ENCODE results near the gene MEOX2.

Gene MEOX2

DNA sequence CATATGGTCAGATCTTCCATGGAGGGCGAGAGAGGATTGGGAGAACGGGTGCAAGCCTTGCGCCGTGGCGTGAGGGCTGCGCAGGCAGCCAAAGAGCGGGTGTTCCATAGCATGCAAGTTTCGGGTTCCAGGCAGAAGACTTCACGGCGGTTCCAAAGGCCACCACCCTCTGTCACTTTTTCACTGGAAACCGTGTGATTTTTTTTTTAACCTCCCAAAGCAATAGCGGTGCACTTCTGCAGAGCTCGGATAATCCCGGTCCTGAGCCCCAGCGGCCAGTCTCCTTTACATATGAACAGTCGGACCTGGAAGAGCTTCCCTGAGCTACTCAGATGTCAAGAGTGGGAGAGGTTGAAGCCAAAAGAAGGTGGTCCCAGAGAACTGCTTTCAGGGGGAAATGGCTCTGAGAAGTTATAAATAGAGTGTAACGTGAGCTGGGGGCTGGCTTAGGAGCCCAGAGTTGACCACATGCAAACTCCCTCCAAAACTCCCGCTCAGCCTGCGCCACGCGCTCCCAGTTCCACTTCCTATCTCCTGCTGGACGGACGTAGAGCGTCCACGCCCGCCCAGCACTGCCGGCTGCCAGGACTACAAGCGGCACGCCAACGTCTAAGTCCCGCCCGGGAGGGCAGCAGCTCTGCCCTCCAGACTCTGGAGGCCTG, at the start of gene MEOX2:
Gene MEOX2, minus strand, starts transcription at position 389 of the 662 bp plus-strand sequence. Its CDS starts 281 bp downstream, at position 108.
- DNase-seq (ENCODE audit: low read depth) = peak; percentile 55

DNA sequence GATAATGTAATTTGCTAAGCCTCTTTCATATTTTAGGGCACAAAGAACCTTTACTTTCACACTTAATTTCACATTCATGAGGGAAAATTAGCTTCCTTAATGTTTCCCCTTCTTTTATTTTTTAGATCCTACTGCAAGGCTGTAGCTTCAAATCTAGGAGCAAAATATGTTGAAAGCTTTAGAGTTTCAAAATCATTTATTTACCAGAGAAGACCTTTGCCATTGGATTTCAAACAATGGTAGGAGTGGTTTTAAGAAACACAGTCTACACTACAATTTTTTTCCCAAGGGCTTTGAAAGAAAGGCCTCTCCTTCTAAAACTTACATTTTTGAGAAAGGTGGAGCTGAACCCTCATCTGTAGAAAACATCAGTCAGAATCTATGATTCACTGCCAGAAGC, 43.3 kb upstream of the MEOX2 start:
- no peak for DNase-seq (ENCODE audit: low read depth)

DNA sequence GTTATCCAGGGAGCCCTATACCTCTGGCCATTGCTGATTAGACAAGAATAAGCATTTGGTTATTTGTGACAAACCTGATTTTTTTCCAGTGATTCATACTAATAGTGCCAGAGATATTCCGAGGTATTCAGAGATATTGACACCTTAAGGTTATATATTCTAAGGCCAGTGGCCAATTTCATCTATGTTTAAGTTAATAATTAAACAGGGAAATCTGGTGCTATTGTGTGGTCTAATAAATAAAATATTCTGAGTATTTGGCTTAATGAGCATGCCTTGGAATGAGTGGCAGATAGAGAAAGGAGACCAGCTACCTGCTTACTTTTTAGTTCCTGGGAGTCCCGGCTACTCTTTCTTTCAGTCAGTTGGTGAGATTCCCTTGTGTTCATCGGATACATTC, 38.6 kb upstream of the MEOX2 start:
- DNase-seq (ENCODE audit: low read depth) = no peak

DNA sequence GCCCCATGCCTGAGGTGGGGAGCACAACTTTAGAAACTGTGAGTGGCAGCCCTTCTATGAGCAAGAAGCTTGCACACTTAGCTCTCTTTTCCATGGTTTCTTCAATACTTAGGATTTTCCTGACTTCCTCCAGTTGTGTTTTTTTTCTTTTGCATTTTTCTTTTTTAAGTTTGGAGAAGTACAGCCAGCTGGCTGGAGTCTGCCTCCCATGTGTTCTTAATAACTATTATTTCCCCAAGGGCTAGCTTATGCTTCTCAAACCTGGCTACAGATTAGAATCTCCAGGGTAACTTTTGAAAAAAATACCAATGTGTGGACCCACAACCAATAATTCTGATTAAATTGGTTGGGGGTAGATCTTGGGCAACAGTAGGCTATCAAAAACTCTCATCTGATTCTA, 37.4 kb upstream of the MEOX2 start:
- DNase-seq (ENCODE audit: low read depth) = peak; percentile 51

DNA sequence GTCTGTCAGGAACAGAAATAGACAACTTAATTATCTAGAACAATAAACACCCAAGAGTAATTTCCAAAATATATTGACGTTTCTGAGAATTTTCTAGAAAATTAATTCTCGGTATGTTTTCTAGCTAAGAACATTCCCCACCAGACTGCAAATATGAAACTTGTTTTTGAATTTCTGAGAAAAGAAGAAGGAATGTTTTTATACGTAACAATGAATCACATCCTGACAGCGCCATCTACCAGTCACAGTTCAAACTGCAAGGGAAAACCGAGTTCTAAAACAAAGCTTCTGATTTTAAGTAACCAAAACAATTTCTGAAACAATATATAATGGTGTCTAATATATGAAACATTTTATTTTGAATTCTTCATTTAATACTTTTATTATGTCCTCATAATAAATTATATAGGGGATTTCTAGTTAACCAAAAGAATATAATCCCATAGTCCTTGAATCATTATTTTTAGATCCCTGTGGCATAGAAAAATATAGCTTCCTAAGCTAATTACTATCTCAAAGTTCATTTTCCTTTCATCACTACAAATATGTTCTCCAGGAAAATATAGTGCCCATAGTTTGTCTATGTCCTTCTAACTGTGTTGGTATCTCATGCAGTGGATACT, 34.5 kb upstream of the MEOX2 start:
- DNase-seq (ENCODE audit: low read depth) = peak; percentile 42

DNA sequence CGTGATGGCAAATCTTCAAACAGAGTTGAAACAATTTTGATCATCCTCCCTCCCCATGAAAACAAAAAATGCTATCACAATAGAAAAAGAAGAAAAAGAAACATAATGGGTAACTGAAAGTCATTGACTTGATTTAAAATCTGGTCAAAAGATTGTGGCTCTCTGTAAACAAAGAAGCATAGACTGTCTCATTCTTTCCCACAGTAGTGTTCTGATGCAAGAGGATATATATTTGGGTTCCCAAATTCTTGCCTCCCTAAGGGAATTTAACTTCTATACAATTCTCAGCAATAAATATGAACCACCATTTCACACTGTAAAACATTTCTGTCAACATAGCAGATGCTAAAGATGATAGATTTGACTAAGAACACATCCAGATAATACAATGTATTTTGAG, 32.8 kb upstream of the MEOX2 start:
- DNase-seq (ENCODE audit: low read depth) = no peak

DNA sequence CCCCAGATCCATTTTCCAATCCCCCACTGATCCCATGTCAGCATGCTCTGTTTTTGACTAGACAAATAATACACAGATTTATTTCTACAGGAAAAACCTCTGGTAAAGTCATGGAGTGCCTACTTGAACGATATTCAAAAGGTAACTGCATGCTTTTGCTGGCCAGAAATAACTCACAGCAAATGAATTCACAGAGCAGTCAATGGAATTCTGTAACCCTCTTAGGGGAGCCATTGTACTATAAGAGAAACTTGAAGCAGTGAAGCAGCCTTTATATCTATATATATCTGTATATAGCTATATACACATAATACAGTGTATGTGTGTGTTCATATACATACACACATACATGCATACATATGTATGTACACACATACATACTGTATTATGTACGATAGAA, 29.0 kb upstream of the MEOX2 start:
- no peak for DNase-seq (ENCODE audit: low read depth)

DNA sequence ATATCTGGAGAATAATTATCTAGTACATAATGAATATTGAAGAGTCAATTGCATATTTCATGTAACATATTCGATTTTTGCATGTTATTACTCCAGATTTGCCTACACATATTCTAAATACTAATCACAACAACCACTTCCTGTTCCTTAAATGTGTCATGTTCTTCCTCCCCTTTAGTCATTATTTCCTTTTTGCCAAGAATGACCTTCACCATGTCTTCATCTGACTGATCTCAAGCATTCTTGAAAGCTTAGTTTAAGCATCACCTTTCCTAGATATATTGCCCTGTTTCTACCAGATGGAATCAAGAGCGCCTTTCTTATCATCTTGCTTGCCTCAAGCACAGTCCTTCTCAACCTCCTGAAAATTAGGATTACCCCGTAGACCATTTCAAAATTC, 23.5 kb upstream of the MEOX2 start:
- DNase-seq (ENCODE audit: low read depth) = no peak

DNA sequence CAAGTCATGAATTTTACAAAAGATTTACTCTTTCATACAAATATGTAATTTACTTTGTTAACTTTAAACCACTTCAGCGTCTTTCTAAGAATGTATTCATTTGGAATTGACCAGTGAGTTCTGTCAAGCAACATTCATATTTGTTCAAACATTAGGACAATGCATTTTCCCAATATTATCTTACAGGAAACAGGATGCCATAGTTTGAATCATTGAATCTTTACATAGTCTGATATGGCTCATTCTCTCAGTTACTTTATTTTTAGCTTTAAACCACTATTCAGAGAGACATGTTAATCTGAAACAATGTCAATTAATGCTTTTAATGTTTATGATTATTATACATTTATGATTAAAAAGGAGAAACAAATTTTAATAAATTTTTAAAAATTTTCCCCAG, 21.1 kb upstream of the MEOX2 start:
- no peak for DNase-seq (ENCODE audit: low read depth)

DNA sequence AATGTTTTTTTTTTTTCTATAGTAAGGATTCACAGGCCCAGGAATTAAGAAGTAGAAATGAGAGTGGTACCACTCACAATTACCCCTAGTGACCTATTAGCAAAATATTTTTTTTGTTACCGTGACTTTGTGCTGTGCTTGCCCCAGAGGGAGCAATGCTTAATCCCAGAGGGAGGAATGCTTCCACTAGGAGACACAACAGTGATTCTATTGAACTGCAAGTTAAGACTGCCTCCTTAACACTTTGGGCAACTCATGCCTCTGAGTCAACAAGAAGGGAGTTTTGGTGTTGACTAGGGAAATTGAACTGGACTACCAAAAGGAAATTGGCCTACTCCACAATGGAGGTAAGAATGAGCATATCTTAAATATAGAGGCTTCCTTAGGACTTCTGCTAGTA, 17.2 kb upstream of the MEOX2 start:
- DNase-seq (ENCODE audit: low read depth) = no peak

DNA sequence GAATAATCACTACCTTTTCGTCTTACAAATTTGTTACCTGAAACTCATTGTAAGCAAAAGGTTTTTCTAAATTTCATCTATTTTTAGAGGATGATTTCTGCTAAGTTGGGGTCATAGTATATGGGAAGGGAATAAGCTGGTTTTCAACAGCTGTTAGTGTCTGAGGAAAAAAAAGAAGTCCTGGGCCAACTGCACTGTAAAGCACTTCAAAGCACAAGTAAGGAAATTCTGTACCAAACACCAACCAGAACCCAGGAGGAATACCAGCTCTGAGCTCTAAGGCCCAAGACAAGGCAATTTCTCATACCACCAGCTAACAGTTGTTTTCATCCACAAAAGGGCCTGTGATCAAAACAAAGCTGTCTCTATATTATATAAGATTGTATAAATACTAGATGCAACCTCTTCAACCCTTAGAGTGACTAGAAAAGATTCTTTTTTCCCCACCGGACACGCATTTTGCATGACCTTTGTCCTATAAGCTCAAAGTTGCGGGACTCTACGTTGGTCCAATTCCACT, 6.1 kb upstream of the MEOX2 start:
- no peak for DNase-seq (ENCODE audit: low read depth)

DNA sequence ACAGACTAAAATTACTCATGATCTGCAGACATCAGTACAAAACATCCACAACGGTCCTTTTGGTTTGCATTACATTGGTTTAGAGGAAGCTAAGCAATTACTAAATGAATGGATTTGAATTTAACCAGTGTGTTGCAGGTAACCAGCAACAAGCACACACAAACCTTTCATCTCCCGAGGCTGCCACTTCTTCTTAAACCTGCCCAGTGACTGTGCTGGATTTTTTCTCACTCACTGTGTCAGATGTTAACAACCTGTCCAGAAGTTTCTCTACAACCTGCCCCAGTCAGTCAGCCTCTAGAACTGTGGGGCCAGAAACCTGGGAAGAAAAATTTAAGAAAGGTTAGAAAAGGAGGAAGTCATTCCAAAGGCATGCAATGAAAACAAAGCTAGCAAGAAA, 2.4 kb upstream of the MEOX2 start:
- DNase-seq (ENCODE audit: low read depth) = no peak

DNA sequence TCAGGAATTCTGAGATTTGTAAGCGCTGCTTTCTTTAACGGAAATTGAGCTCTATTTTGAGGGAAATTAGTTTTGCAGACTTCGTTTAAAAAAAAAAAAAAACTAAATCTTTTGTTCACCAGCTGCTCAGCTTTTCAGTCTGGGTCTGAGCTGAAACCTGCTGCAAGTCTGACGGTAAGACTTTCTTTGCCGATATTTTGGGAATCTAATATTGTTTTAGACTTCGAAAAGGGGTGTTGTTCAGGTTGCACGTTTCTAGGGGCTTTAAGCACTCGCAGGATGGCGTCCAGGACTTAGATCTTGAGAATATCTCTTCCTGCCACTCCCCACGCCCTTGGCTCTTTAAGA, 1.8 kb upstream of the MEOX2 start:
- no peak for DNase-seq (ENCODE audit: low read depth)

DNA sequence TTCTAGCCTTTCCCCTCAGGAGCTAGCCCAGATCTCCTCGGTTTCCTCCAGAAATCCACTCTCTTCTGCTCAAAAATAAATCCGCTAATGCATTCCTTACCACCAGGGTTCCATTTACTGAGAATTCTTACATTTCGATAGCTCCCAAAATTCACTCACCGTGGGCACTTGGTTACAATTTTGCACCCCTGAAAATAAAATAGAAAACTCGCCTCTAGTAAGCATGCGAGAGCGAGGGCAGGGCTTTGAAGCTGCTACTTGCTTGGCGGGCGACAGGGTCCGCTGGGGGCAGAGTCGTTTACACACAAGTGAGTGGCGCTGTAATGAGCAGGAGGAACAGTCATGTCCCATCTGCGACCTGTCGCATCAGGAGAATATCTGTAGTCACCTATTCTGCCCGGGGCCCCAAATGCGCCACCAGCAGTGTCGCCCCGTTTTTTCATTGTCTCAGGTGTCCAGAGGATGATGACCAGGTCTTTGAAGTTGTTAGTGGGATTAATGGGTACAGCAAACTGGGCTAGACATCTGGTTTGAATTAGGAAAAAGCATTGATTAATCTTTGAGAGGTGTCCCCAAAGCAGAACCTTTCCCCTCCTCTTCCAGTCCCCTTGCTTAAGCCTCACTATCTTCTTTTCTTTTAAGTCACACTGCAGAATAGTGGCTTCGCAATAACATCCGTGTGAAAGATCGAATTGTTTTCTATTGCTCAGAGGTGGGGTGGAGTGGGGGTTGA, 1.2 kb upstream of the MEOX2 start:
- no peak for DNase-seq (ENCODE audit: low read depth)

DNA sequence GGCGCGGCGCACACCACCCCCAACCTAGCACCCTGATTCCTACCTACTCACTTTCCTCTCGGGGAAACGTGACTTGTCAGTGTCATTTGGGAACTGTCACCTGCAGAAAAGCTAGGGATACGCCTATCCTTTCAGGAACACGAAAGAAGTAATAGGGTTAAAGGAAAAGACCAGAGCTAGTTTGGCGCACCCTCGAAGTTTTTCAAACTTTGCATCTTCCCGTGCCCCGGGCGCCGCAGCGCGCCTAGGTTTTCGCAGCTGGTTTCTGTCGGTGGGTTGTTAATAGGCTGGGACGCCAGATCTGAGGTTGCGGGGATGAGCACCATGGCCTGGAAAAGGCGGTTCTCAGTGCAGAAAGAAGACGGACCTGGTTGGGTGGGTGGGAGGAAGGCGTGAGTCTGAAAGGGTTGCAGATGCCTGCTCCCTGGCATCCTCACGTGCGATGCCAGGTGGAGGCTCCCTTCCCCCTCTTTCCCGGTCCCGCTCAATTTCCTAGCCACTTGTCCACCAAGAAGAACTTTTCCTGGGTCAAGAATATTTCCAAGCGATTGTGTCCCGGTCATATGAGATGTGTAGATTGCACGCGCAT, 568 bp upstream of the MEOX2 start:
- no peak for DNase-seq (ENCODE audit: low read depth)

DNA sequence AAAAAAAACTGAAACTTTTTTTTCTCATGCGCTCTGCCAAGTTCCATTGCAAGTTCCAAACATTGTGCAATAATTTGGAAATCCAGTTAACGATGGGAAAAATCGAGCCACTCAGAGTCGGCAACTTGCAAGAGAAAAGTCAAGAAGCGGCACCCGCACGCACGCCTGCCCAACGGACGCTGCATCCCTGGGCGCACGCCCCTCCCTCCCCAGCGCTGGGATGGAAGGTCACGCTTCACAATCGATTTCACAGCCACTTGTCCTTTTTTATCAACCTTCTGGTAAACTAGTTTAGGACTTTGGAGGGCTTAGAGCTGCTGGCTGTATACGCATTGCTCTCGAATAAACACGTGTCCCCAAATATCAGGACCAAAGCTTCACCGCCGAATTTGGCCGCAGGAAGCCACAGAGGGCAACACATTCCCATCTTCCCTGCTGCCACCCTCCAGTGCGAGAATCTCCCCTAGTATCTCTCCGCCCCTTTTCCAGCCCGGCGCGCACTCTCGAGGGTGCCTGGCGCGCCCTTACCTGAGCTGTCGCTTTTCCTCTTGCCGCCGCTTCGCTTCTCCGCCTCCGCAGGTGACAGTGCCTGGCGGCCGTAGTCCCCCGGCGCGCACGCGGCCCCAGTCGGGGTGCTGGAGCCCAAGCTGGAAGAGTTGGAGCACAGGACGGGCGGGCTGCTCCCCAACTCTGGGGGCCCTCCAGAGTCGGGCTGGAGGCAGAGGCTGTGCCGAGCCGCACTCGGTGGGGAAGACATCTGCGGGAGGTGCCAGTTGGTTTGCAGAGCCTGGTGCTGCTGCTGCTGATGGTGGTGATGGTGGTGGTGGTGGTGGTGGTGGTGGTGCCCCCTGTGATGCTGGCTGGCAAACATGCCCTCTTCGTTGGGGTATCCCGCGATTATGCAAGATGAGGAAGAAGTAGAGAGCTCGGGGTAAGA, 857 bp downstream of the MEOX2 start:
- peak; percentile 84 for DNase-seq (ENCODE audit: low read depth)

DNA sequence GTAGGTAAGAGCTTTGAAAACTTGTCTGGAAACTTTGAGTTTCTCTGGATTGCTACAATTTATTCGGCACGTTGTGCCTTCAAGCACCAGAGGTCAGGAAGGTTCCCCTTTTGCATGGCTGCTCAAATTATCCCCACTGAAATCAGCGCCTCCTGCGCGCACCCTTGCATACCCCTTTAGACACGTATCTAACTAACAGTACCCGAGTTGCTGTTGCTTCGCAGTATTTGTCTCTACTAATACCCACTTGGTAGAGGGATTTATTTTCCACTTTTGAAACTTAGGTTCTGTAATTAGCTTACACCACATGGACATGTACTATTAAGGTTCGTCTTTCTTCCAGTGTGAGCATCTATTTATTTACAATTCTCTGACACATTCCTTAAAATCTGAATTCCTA, 1.6 kb downstream of the MEOX2 start:
- DNase-seq (ENCODE audit: low read depth) = no peak

DNA sequence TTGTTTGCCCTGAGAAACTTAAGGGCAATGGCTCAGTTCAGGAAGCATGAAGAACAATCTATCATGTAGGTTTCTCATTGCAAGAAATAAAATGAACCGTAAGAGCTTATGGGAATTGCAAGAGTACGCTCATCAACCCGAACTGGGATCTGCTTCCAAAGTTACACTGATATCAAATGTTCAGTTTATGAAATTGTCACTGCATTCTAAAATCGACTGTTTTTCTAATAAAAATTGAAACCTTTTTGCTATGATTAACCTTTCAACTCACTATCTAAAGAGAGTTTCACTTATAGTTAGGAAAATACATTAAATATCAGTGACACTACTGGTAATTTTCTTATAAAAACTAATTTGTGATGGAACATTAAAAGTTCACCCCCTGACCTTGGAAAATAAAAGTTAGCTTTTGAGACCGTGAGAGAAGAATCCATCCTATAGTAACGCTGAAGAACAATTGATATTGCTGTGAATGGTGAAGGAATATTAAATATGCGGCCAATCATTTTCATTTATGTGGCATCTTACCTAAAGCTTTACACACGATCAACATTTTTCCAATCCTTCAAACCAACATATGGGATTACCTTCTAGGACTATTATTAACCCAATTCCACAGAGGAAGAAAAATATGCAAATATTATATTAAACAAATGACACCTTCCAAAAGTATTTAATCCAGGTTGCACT, 2.2 kb downstream of the MEOX2 start:
- no peak for DNase-seq (ENCODE audit: low read depth)

DNA sequence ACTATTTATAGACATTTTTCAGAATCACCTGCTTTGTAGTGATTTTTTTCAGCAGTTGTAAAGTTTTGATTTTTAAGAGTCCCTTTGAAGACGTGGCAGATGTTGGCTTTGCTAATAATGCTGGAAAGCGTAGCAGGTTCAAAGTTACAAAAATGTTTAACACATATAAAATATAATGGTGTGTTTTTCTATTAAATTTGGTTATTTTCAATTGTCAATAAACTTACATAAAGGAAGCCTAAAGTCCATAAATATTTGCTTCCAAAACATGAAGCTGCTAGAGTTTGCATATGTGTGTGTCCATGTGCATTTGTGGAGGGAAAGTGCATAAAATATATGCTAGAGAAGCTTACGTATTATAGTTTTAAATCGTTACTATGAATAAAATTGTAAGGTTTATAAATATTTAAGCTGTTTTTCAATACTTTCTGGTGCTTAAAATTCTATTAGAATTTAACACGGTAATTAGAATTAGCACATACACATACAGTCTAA, 3.7 kb downstream of the MEOX2 start:
- DNase-seq (ENCODE audit: low read depth) = no peak

DNA sequence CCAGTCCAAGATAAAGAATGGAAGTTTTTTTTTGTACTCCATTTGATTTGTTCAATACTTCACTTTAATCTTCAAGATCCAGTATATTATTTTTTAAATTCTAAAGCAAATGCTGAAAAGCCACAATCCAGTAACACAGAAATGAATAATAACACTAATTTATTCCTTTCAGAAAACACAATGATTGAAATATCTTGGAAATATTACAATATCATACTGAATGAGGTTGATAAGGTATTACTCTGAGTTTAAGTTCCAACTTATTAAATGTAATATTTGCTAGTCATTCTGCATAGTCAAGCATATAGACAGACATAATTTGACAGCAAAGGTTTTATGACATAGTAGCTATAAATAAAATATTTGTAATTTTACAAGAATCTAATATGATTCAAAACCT, 4.4 kb downstream of the MEOX2 start:
- DNase-seq (ENCODE audit: low read depth) = no peak

DNA sequence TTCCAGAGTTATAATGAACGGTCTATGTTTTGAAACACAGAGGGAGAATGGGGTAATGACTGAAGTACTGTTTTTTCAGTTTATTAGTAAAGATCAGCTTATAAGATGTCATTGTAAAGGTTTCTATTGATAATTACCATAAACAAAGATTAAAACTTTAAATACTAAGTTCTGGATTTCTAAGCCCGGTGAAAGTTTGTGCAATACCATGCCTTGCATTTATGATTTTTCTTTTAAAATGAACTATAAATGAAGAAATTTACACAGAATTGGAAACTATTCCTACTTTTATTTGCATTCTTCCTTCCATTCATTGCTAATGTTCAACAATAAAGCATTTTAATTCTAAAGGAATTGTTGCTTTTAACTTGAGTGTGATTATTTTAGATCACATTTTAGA, 4.9 kb downstream of the MEOX2 start:
- no peak for DNase-seq (ENCODE audit: low read depth)

All from fibroblast of gingiva (primary cell).